K562 (cell line): ENCODE measurements around the gene HOXD12. TPM values are rescaled to one million over a fixed set of nuclear protein-coding genes. Genes with fewer than 3 reads are reported as not detected.

Experiments used
- ATAC-seq: fragments of 200-7000 bp; cut with Tn5 transposase; 3 replicates; pipeline ENCODE4 v1.9.1; 2020; ENCODE audit warnings: moderate library complexity
- BruUV-seq: library from RNA; stranded (reverse); fragments of 400-500 nt; replicated peaks from 2 replicates; lab custom pipeline; 2021; lab: Mats Ljungman, UMichigan
- CTCF ChIA-PET: fragments of 300-600 bp; formaldehyde crosslinking; extraction: SDS; loops from one replicate; lab custom pipeline; 2021; ENCODE audit warnings: low intra/inter-chr PET ratio; lab: Yijun Ruan, JAX
- POLR2A ChIA-PET: fragments of 300-600, 350-650 bp; sonication (Branson Sonifier 250); formaldehyde crosslinking; extraction: SDS; loops from one replicate; lab custom pipeline; 2021; ENCODE audit warnings: antibody characterized with exemption, inconsistent platforms; lab: Yijun Ruan, JAX
- DNase-seq, 4 experiments: peaks; one replicate each; pipeline versions ENCODE4 v3.0.0 to v3.0.0-alpha.2; 2011 to 2018; ENCODE audit warnings: low spot score in 3 of 4, mixed read lengths in 3 of 4; ENCODE audit errors: extremely low read depth in 1 of 4
- FAIRE-seq: peaks from 2 replicates; lab custom pipeline; 2011; peaks lifted over from hg19 to GRCh38; lab: Jason Lieb, UNC
- H2AFZ ChIP-seq: 2 replicates; pipeline ENCODE4 v1.6.0; 2011; ENCODE audit warnings: low read depth, low read length, control low read depth, inconsistent platforms
- H3K27ac ChIP-seq: fragments of 200-600 bp; 3 replicates; pipeline ENCODE4 v1.8.0; 2011; ENCODE audit warnings: low read depth, mild to moderate bottlenecking, control low read depth, inconsistent platforms, low read length, moderate library complexity, mixed read lengths; ENCODE audit errors: extremely low read depth
- H3K27me3 ChIP-seq, 2 experiments: fragments of 300-600 bp in 1 of 2; 2 replicates in 1 of 2; 3 replicates in 1 of 2; pipeline versions ENCODE4 v1.6.0 to v1.8.0; 2011; ENCODE audit warnings: inconsistent platforms in 2 of 2, low read length in 2 of 2, mild to moderate bottlenecking in 1 of 2, mixed read lengths in 1 of 2, moderate library complexity in 1 of 2; ENCODE audit not compliant: control insufficient read depth in 2 of 2, insufficient read depth in 2 of 2
- H3K36me3 ChIP-seq: fragments of 300-600 bp; 3 replicates; pipeline ENCODE4 v1.8.0; 2011; ENCODE audit warnings: mild to moderate bottlenecking, low read length, inconsistent platforms; ENCODE audit not compliant: control insufficient read depth, insufficient read depth
- H3K4me1 ChIP-seq, 2 experiments: fragments of 200-600 bp in 1 of 2; replicated peaks in 1 of 2; 2 replicates in 1 of 2; 3 replicates in 1 of 2; pipeline versions ENCODE4 v1.5.1 to v1.8.0; 2011; ENCODE audit warnings: inconsistent platforms in 2 of 2, low read length in 2 of 2, mild to moderate bottlenecking in 1 of 2, mixed read lengths in 1 of 2, moderate library complexity in 1 of 2; ENCODE audit not compliant: control insufficient read depth in 2 of 2, insufficient read depth in 2 of 2
- H3K4me2 ChIP-seq: 2 replicates; pipeline ENCODE4 v1.6.1; 2011; ENCODE audit warnings: low read length, control low read depth, inconsistent platforms, mixed read lengths; ENCODE audit not compliant: insufficient read depth
- H3K4me3 ChIP-seq: fragments of 200-600 bp; sonication (generic), shearing (Covaris generic); 2 replicates; pipeline ENCODE4 v1.5.1; 2016; ENCODE audit warnings: control low read depth, inconsistent platforms
- H3K79me2 ChIP-seq: fragments of 200-600 bp; 3 replicates; pipeline ENCODE4 v1.8.0; 2011; ENCODE audit warnings: low read length, inconsistent platforms; ENCODE audit not compliant: control insufficient read depth, insufficient read depth
- H3K9ac ChIP-seq, 2 experiments: 2 replicates each; pipeline versions ENCODE4 v1.6.0 to v1.6.1; 2011; ENCODE audit warnings: low read depth in 2 of 2, low read length in 2 of 2, control low read depth in 1 of 2, inconsistent platforms in 1 of 2, mild to moderate bottlenecking in 1 of 2, mixed read lengths in 1 of 2; ENCODE audit not compliant: insufficient read depth in 1 of 2
- H3K9me1 ChIP-seq: one replicate; pipeline ENCODE4 v1.6.0; 2011; ENCODE audit warnings: inconsistent platforms, mild to moderate bottlenecking, low read length, moderate library complexity; ENCODE audit not compliant: control insufficient read depth, insufficient read depth
- H3K9me3 ChIP-seq: replicated peaks from 2 replicates; pipeline ENCODE4 v1.5.1; 2011; ENCODE audit warnings: low read depth, low read length, inconsistent platforms; ENCODE audit not compliant: control insufficient read depth, insufficient read depth
- H4K20me1 ChIP-seq: replicated peaks from 2 replicates; pipeline ENCODE4 v1.6.1; 2011; ENCODE audit warnings: low read length, inconsistent platforms, mixed read lengths; ENCODE audit not compliant: control insufficient read depth, insufficient read depth
- E2F6 ChIP-seq, 2 experiments: IDR thresholded peaks; 2 replicates each; pipeline ENCODE4 v1.6.1; 2011; ENCODE audit warnings: borderline replicate concordance in 1 of 2, control low read depth in 1 of 2, low read depth in 1 of 2, low read length in 1 of 2, mild to moderate bottlenecking in 1 of 2, mixed read lengths in 1 of 2, moderate library complexity in 1 of 2; ENCODE audit not compliant: insufficient read depth in 1 of 2, insufficient read length in 1 of 2, poor library complexity in 1 of 2, severe bottlenecking in 1 of 2; ENCODE audit errors: extremely low read depth in 1 of 2
- ELF4 ChIP-seq: fragments of 450-650 bp; formaldehyde crosslinking; IDR thresholded peaks from 2 replicates; pipeline ENCODE4 v1.4.0; 2022; ENCODE audit warnings: missing genetic modification characterization
- GABPB2 ChIP-seq: fragments of 250-450 bp; sonication (Bioruptor Pico); conservative IDR thresholded peaks from 2 replicates; pipeline ENCODE4 v1.5.1; 2021; ENCODE audit warnings: mild to moderate bottlenecking
- HDAC8 ChIP-seq: fragments of 450-650 bp; IDR thresholded peaks from 2 replicates; pipeline ENCODE4 v1.6.1; 2016; ENCODE audit warnings: mild to moderate bottlenecking, missing genetic modification characterization, moderate library complexity, missing compliant biosample characterization
- HNRNPH1 ChIP-seq: fragments of 200-400 bp; formaldehyde crosslinking; optimal IDR thresholded peaks from 2 replicates; pipeline ENCODE3; 2017; ENCODE audit warnings: low read depth, mild to moderate bottlenecking, low read length, moderate library complexity
- KAT2B ChIP-seq: IDR thresholded peaks from one replicate; pipeline ENCODE4 v1.6.1; 2012; ENCODE audit warnings: low read depth, mild to moderate bottlenecking, control low read depth, inconsistent platforms, low read length, moderate library complexity
- L3MBTL2 ChIP-seq: fragments of 450-650 bp; IDR thresholded peaks from 2 replicates; pipeline ENCODE4 v1.6.1; 2016; ENCODE audit warnings: mild to moderate bottlenecking, moderate library complexity
- PPARD ChIP-seq: fragments of 250-450 bp; sonication (Bioruptor Pico); IDR thresholded peaks from 2 replicates; pipeline ENCODE4 v1.8.0; 2022; ENCODE audit warnings: inconsistent platforms, mild to moderate bottlenecking, moderate library complexity
- PURB ChIP-seq: sonication (generic); formaldehyde crosslinking; IDR thresholded peaks from 2 replicates; pipeline ENCODE4 v1.9.0; 2021; ENCODE audit warnings: low read depth, mild to moderate bottlenecking, missing genetic modification reagents
- SETDB1 ChIP-seq: IDR thresholded peaks from one replicate; pipeline ENCODE4 v1.6.1; 2012; ENCODE audit warnings: low read length, control low read depth, inconsistent platforms
- SMC3 ChIP-seq: conservative IDR thresholded peaks from 2 replicates; pipeline ENCODE4 v1.6.1; 2011; ENCODE audit warnings: low read depth, low read length, improper control_type of control experiment; ENCODE audit not compliant: insufficient read depth
- SRF ChIP-seq, 2 experiments: fragments of 250-450, 450-650 bp in 1 of 2; sonication (Bioruptor Pico) in 1 of 2; sonication (generic) in 1 of 2; formaldehyde crosslinking; IDR thresholded peaks; 2 replicates each; pipeline versions ENCODE4 v1.5.0 to v1.5.1; 2020 to 2022; ENCODE audit warnings: mild to moderate bottlenecking in 1 of 2, missing genetic modification reagents in 1 of 2
- TRIM24 ChIP-seq, 2 experiments: fragments of 450-650 bp; IDR thresholded peaks; 2 replicates each; pipeline ENCODE4 v1.6.1; 2016
- U2AF2 ChIP-seq: fragments of 200-400 bp; formaldehyde crosslinking; optimal IDR thresholded peaks from 2 replicates; pipeline ENCODE3; 2017; ENCODE audit warnings: low read depth, mild to moderate bottlenecking, low read length
- XRCC4 ChIP-seq: IDR thresholded peaks from one replicate; pipeline ENCODE4 v1.6.1; 2011; ENCODE audit not compliant: insufficient read depth, insufficient read length; ENCODE audit errors: extremely low read depth
- ZNF316 ChIP-seq: fragments of 450-650 bp; IDR thresholded peaks from 2 replicates; pipeline ENCODE4 v1.6.1; 2016
- WGBS: fragments of 100-300 bp; shearing (Covaris generic); methylation state at CpG from one replicate; pipeline ENCODE4 v1.1.6; 2016; ENCODE audit warnings: low coverage, mixed read lengths; ENCODE audit not compliant: insufficient coverage; ENCODE audit errors: missing lambda C conversion rate; 5-methylcytosine and 5-hydroxymethylcytosine counted together
- in situ Hi-C: fragments of 300-500 bp; cut with MboI; formaldehyde crosslinking; loops from 4 replicates; pipeline ENCODE4 v1.15.0; 2018; ENCODE audit warnings: inconsistent platforms, mixed read lengths
- intact Hi-C: fragments of 100-400 bp; cut with micrococcal nuclease; formaldehyde crosslinking; loops from 2 replicates; pipeline ENCODE4 v1.14.2; 2022
- polyA plus RNA-seq, 8 experiments: library from polyadenylated mRNA; depleted of rRNA in 4 of 8; stranded (reverse) in 5 of 8; unstranded in 3 of 8; fragments of >200 nt; fragmentation: Nextera tagmentation in 2 of 8; fragmentation: Illumina TruSeq in 1 of 8; extraction: Ambion mirVana in 2 of 8; extraction: Trizol in 1 of 8; gene quantifications; 2 replicates each; pipeline versions ENCODE4 v1.2.1 to v1.2.3, GENCODE V29; 2011 to 2014; ENCODE audit warnings: inconsistent platforms in 1 of 8, missing spikeins in 1 of 8
- total RNA-seq, 7 experiments: library from RNA; depleted of rRNA in 6 of 7; stranded (reverse); fragments of >200 nt in 6 of 7; fragmentation: Illumina TruSeq in 2 of 7; extraction: Trizol in 2 of 7; gene quantifications; 2 replicates each; pipeline versions ENCODE4 v1.2.1 to v1.2.3, GENCODE V29; 2011 to 2021; ENCODE audit warnings: low replicate concordance in 1 of 7
- TF ChIP-seq, protein P1 (sequence below): fragments of 250-450 bp; sonication (Bioruptor Pico); IDR thresholded peaks from 2 replicates; pipeline ENCODE4 v1.4.0; 2020; ENCODE audit warnings: mild to moderate bottlenecking
- TF ChIP-seq, protein P2 (sequence below): IDR thresholded peaks from 3 replicates; pipeline ENCODE4 v1.6.1; 2011; ENCODE audit warnings: borderline replicate concordance, mild to moderate bottlenecking; ENCODE audit not compliant: insufficient read length, insufficient read depth

Gene HOXD12
- total and polyA plus RNA-seq, 9 of the 15 experiments (the other 6 are each of a cell fraction or from before 2014, with no cell fraction given): not detected

DNA sequence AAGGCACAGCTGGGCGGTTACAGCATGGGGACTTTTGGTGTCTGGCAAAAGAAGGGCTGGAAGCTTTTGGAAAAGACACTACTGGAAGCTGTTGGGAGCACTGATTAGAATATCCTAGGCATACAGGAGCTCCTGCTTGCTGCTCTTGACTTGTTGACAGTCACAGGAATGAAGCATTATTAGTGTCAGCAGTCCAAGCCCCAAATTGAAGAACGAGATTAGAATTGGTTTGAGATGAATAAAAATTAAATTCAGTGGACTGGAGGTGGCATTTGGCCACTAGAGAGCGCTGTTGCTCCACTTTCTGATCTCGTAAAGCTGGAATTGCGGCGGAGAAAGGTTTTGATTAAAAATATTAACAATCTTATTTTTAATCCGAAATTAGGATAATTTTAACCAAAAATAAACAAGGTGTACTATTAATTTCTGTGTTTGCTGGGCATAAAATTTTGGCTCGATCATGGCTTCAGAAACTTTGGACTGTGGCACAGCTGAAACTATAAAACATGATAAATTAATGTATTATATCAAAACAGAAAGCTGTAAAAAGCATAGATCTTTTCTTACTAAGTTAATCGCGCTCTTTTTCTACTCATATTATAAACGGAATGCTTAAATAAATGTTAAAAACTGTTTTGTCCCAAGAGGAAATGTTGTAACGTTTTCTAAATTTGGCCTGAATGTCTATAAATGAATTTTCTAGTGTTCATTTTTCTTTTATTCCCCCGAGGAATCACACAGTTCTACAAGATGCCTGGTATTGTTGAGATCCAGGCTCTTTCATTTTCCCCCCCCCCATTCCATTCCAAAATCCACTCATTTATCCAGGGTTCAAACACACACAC is 27.6 kb downstream of the HOXD12 start:
- Histone ChIP-seq H3K36me3 (no peaks in the 10 kb centered on the region), H3K27me3 (peaks cover 62 to 69% of the 10 kb centered on the region in 2 experiments), H3K27ac (no peak overlapping the region), H3K9me3 (no peaks in the 10 kb centered on the region), H3K9ac (no peak overlapping the region), H2AFZ (no peak overlapping the region), H4K20me1 (0 out of 2 replicates have a peak, but pooled peaks cover 8% of the 10 kb centered on the region), H3K4me3 (no peak overlapping the region), H3K4me1 (peaks cover 0 to 34% of the 10 kb centered on the region in 2 experiments; a peak in 2 of 5 replicates), H3K79me2 (no peaks in the 10 kb centered on the region), H3K4me2 (no peak overlapping the region), H3K9me1 (no peaks in the 10 kb centered on the region)
- FAIRE-seq (peak; percentile 95), DNase-seq (peak; percentile 59 to 76 (median 66)), ATAC-seq (0 out of 3 replicates have a peak, but pooled peaks have one; percentile 25)
- in situ Hi-C loops: loop anchor here (5.0 to 25.0 kb wide), 4 partner anchors 510 to 1635 kb away; no protein-coding TSS in a partner anchor
- intact Hi-C loops: loop anchor here (1.0 to 5.0 kb wide), 5 partner anchors 328 to 1020 kb away; no protein-coding TSS in a partner anchor
- no TSS peak for BruUV-seq
- ChIA-PET CTCF (interaction anchor here (0.5 to 2.5 kb wide), 13 partner anchors 9 to 1289 kb away, joined by 3 to 31 read pairs (median 4); no protein-coding TSS in a partner anchor), POLR2A (interaction anchor here (1.0 to 1.5 kb wide), 2 partner anchors 328 to 527 kb away, joined by 4 to 5 read pairs; no protein-coding TSS in a partner anchor)
- WGBS: under 1% methylated on average over 13 of the region's 13 CpGs
- TF ChIP-seq TRIM24 (IDR thresholded peaks at IDR 0.05) (no peak), U2AF2 (no peak), HDAC8 (tag) (no peak), PPARD (CRISPR knock-in tag) (no peak), L3MBTL2 (no peak), SRF (CRISPR knock-in tag; IDR thresholded peaks at IDR 0.05) (no peak), PURB (CRISPR knock-in tag) (no peak), SMC3 (peak; percentile 66), GABPB2 (no peak), HNRNPH1 (no peak), E2F6 (IDR thresholded peaks at IDR 0.05; ENCODE audit: borderline replicate concordance in 1 of 2, extremely low read depth in 1 of 2, insufficient read depth in 1 of 2, insufficient read length in 1 of 2, low read depth in 1 of 2, low read length in 1 of 2, poor library complexity in 1 of 2, severe bottlenecking in 1 of 2) (no peak), KAT2B (no peak), ELF4 (CRISPR knock-in tag) (no peak), SETDB1 (no peak), XRCC4 (no peak), ZNF316 (no peak)
- TF ChIP-seq, protein P1, sequence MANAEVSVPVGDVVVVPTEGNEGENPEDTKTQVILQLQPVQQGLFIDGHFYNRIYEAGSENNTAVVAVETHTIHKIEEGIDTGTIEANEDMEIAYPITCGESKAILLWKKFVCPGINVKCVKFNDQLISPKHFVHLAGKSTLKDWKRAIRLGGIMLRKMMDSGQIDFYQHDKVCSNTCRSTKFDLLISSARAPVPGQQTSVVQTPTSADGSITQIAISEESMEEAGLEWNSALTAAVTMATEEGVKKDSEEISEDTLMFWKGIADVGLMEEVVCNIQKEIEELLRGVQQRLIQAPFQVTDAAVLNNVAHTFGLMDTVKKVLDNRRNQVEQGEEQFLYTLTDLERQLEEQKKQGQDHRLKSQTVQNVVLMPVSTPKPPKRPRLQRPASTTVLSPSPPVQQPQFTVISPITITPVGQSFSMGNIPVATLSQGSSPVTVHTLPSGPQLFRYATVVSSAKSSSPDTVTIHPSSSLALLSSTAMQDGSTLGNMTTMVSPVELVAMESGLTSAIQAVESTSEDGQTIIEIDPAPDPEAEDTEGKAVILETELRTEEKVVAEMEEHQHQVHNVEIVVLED: no peak
- TF ChIP-seq, protein P2, sequence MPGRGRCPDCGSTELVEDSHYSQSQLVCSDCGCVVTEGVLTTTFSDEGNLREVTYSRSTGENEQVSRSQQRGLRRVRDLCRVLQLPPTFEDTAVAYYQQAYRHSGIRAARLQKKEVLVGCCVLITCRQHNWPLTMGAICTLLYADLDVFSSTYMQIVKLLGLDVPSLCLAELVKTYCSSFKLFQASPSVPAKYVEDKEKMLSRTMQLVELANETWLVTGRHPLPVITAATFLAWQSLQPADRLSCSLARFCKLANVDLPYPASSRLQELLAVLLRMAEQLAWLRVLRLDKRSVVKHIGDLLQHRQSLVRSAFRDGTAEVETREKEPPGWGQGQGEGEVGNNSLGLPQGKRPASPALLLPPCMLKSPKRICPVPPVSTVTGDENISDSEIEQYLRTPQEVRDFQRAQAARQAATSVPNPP: no peak
